Natural killer cell (primary cell): ENCODE results near the gene DDX3X. TPM values are rescaled to one million over a fixed set of nuclear protein-coding genes. Genes with fewer than 3 reads are reported as not detected.
"Not testable (repeated sequence)": the region's sequence is repeated elsewhere in the genome, so short reads cannot be mapped to it uniquely, and the experiment has no call there.

ENCODE experiments used
- ATAC-seq, 3 donors: fragments of 150-1000 bp in 2 of 3; fragments of 200-7000 bp in 1 of 3; cut with Tn5 transposase; 1 replicate in 1 of 3; 2 replicates in 2 of 3; pipeline ENCODE4 v1.10.0; 2021; ENCODE audit warnings: mild to moderate bottlenecking in 2 of 3, moderate library complexity in 2 of 3
- DNase-seq, 2 donors: peaks; one replicate each; pipeline versions ENCODE4 v3.0.0 to v3.0.0-alpha.2; 2013 to 2021; ENCODE audit warnings: mixed read lengths in 1 of 2
- H3K27ac ChIP-seq: one replicate; pipeline ENCODE4 v1.5.1; 2013; ENCODE audit warnings: mild to moderate bottlenecking, low read length
- H3K27me3 ChIP-seq: one replicate; pipeline ENCODE4 v1.6.1; 2013; ENCODE audit warnings: low read length; ENCODE audit not compliant: control insufficient read depth, insufficient read depth
- H3K36me3 ChIP-seq: one replicate; pipeline ENCODE4 v1.6.1; 2013; ENCODE audit warnings: low read length; ENCODE audit not compliant: control insufficient read depth, insufficient read depth
- H3K4me1 ChIP-seq: one replicate; pipeline ENCODE4 v1.6.1; 2013; ENCODE audit warnings: low read length; ENCODE audit not compliant: control insufficient read depth, insufficient read depth
- H3K4me3 ChIP-seq: one replicate; pipeline ENCODE4 v1.5.1; 2013; ENCODE audit warnings: low read length
- H3K9me3 ChIP-seq: one replicate; pipeline ENCODE4 v1.6.1; 2013; ENCODE audit warnings: low read length; ENCODE audit not compliant: control insufficient read depth, insufficient read depth
- H3K27ac Mint-ChIP-seq, 2 donors: one replicate each; pipeline ENCODE4 v1.8.0; 2022; ENCODE audit warnings: mild to moderate bottlenecking in 2 of 2, mixed read lengths in 2 of 2, moderate library complexity in 1 of 2
- H3K27me3 Mint-ChIP-seq, 2 donors: one replicate each; pipeline ENCODE4 v1.8.0; 2022; ENCODE audit warnings: low read depth in 2 of 2, mixed read lengths in 2 of 2
- H3K36me3 Mint-ChIP-seq: one replicate; pipeline ENCODE4 v1.8.0; 2022; ENCODE audit warnings: mixed read lengths
- H3K4me1 Mint-ChIP-seq, 2 donors: one replicate each; pipeline ENCODE4 v1.8.0; 2022; ENCODE audit warnings: mixed read lengths in 2 of 2
- H3K4me3 Mint-ChIP-seq: one replicate; pipeline ENCODE4 v1.8.0; 2022; ENCODE audit warnings: mild to moderate bottlenecking, moderate library complexity, mixed read lengths
- H3K9me3 Mint-ChIP-seq, 2 donors: one replicate each; pipeline ENCODE4 v1.8.0; 2022; ENCODE audit warnings: mixed read lengths in 2 of 2
- WGBS: methylation state at CpG from one replicate; pipeline ENCODE4 v1.1.7; 2013; ENCODE audit warnings: missing lambda C conversion rate; ENCODE audit not compliant: insufficient coverage; 5-methylcytosine and 5-hydroxymethylcytosine counted together
- intact Hi-C: fragments of 100-400 bp; cut with micrococcal nuclease; formaldehyde crosslinking; loops from one replicate; pipeline ENCODE4 v1.14.2; 2022
- total RNA-seq, 4 donors: library from RNA; stranded (reverse); fragments of 120-200 nt in 1 of 4; gene quantifications; one replicate each; pipeline versions ENCODE4 v1.2.3 to v1.2.4, GENCODE V29; 2013 to 2022
- TF ChIP-seq, protein P1 (sequence below): fragments of 200-600 bp; IDR thresholded peaks from one replicate; pipeline ENCODE4 v1.8.0; 2022; ENCODE audit warnings: antibody characterized with exemption

The DDX3X gene
- total RNA-seq, 3 donors from 2014 or later (not counting 1 experiment from before 2014, with no cell fraction given): 695 to 1,297 (median 1,054) TPM

DNA sequence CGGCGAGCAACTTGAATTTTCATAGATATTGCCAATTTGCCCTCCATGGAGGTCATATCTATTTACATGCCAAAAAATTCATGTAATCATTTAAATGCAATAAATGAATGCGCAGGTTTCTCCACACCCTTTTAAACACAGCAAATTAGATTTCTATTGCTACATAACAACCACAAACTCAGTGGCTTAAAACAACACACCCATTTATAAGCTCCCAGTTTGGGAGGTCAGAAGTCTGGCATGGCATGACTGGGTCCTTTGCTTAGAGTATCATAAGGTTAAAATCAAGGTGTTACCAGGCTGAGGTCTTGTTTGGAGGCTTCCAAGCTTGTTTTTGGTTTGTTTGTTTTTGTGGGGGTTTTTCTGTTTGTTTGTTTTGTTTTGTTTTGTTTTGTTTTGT, 63.3 kb downstream of the DDX3X start:
- ATAC-seq (no peak), DNase-seq (no peak)
- H3K4me1 Mint-ChIP-seq: no peaks in the 10 kb centered on the region
- Histone ChIP-seq H3K27ac (no peak overlapping the region), H3K27me3 (no peaks in the 10 kb centered on the region), H3K4me3 (no peak overlapping the region), H3K4me1 (no peaks in the 10 kb centered on the region), H3K36me3 (no peaks in the 10 kb centered on the region), H3K9me3 (no peaks in the 10 kb centered on the region)
- H3K27me3 Mint-ChIP-seq: no peaks in the 10 kb centered on the region
- H3K4me3 Mint-ChIP-seq: no peak overlapping the region
- H3K9me3 Mint-ChIP-seq: no peaks in the 10 kb centered on the region
- TF ChIP-seq, protein P1, sequence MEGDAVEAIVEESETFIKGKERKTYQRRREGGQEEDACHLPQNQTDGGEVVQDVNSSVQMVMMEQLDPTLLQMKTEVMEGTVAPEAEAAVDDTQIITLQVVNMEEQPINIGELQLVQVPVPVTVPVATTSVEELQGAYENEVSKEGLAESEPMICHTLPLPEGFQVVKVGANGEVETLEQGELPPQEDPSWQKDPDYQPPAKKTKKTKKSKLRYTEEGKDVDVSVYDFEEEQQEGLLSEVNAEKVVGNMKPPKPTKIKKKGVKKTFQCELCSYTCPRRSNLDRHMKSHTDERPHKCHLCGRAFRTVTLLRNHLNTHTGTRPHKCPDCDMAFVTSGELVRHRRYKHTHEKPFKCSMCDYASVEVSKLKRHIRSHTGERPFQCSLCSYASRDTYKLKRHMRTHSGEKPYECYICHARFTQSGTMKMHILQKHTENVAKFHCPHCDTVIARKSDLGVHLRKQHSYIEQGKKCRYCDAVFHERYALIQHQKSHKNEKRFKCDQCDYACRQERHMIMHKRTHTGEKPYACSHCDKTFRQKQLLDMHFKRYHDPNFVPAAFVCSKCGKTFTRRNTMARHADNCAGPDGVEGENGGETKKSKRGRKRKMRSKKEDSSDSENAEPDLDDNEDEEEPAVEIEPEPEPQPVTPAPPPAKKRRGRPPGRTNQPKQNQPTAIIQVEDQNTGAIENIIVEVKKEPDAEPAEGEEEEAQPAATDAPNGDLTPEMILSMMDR: no peak
- 100% methylated on average over 2 of the region's 3 CpGs for WGBS
- intact Hi-C loops: no loop called here
- no peak overlapping the region for H3K27ac Mint-ChIP-seq
- no peaks in the 10 kb centered on the region for H3K36me3 Mint-ChIP-seq

- Mint-ChIP-seq H3K36me3 (no peaks in the 10 kb centered on the region), H3K4me1 (no peaks in the 10 kb centered on the region), H3K27me3 (no peaks in the 10 kb centered on the region), H3K9me3 (no peaks in the 10 kb centered on the region), H3K27ac (no peak overlapping the region), H3K4me3 (no peak overlapping the region)
- no peaks in the 10 kb centered on the region for H3K9me3 ChIP-seq
- ATAC-seq: no peak
- no peaks in the 10 kb centered on the region for H3K4me1 ChIP-seq
- WGBS: 100% methylated on average over 1 of the region's 2 CpGs
- no peak overlapping the region for H3K4me3 ChIP-seq
- no peaks in the 10 kb centered on the region for H3K27me3 ChIP-seq
- no peak for DNase-seq
- no peaks in the 10 kb centered on the region for H3K36me3 ChIP-seq
- no peak overlapping the region for H3K27ac ChIP-seq
- TF ChIP-seq, protein P1: no peak
- intact Hi-C loops: no loop called here
These were observed 63.8 kb downstream of the DDX3X start for GRCh38 chrX:41397768-41398167.

GRCh38 chrX:41402556-41402955, 68.6 kb downstream of the DDX3X start:
- ATAC-seq, intact Hi-C loops: not testable (repeated sequence)
- WGBS: 100% methylated on average over 1 of the region's 2 CpGs

GRCh38 chrX:41405551-41405950, 71.6 kb downstream of the DDX3X start:
- Mint-ChIP-seq H3K27me3 (peaks cover 0 to 8% of the 10 kb centered on the region in 2 donors), H3K4me3 (no peak overlapping the region), H3K36me3 (no peaks in the 10 kb centered on the region), H3K9me3 (no peaks in the 10 kb centered on the region), H3K4me1 (no peaks in the 10 kb centered on the region), H3K27ac (no peak overlapping the region)
- H3K36me3 ChIP-seq: no peaks in the 10 kb centered on the region
- intact Hi-C loops: no loop called here
- H3K4me3 ChIP-seq: no peak overlapping the region
- H3K9me3 ChIP-seq: no peaks in the 10 kb centered on the region
- no peaks in the 10 kb centered on the region for H3K4me1 ChIP-seq
- DNase-seq (no peak), ATAC-seq (no peak)
- 91% methylated on average over 6 of the region's 6 CpGs for WGBS
- no peak overlapping the region for H3K27ac ChIP-seq
- H3K27me3 ChIP-seq: no peaks in the 10 kb centered on the region
- TF ChIP-seq, protein P1: no peak

More at GRCh38 chrX:41402556-41402955, 68.6 kb downstream of the DDX3X start:
- not testable (repeated sequence) for H3K36me3 ChIP-seq, H3K27me3 ChIP-seq, H3K27ac Mint-ChIP-seq, DNase-seq, H3K4me3 ChIP-seq, H3K4me1 Mint-ChIP-seq, H3K9me3 Mint-ChIP-seq, H3K4me3 Mint-ChIP-seq, H3K4me1 ChIP-seq, H3K27ac ChIP-seq, H3K36me3 Mint-ChIP-seq, H3K9me3 ChIP-seq, H3K27me3 Mint-ChIP-seq
